Left renal cortex interstitium (tissue), 4 donors: Measurements from ENCODE around the gene IL4R. TPM values are rescaled to one million over a fixed set of nuclear protein-coding genes. Genes with fewer than 3 reads are reported as not detected.

Experiments
- DNase-seq, 4 donors: peaks; one replicate each; pipeline ENCODE4 v3.0.0-alpha.2; 2013; ENCODE audit warnings: low read depth in 4 of 4, low spot score in 2 of 4, missing footprints in 1 of 4
- polyA plus RNA-seq, 4 donors: library from polyadenylated mRNA; unstranded; fragments of 120-200 nt; gene quantifications; one replicate each; pipeline ENCODE4 v1.2.1, GENCODE V29; 2013; ENCODE audit not compliant: insufficient read length in 4 of 4

IL4R gene
- polyA plus RNA-seq, 4 donors = 14.2 to 22.9 (median 19.1) TPM

DNA sequence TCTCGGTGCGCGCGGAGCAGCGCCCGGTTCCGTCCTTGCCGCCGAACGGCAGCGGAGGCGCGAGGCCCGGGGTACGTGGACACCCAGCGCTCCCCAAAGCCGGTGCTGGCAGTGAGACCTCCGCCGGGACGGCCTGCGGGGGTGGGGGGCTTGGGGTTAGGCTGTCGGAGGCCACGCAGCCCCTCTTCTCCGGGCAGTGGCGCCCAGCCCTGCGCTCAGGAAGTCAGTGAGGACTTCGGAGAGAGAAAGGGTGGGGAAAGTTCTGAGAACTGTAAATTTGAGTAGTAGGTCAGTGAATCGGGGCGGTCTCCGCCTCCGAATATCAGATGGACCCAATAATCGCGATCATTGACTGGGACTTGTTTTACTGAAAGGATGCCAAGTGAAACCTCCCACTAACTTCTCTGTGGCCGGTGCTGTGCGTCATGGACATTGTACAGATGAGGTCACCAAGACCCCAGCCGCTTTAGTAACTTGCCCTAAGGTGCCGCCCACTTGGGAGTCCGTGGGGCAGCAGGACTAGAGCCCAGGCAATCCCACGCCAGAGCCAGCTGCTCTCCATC lies 468 bp downstream of the IL4R start:
- DNase-seq = peak in 2 of 4 donors; percentile 23 to 24

DNA sequence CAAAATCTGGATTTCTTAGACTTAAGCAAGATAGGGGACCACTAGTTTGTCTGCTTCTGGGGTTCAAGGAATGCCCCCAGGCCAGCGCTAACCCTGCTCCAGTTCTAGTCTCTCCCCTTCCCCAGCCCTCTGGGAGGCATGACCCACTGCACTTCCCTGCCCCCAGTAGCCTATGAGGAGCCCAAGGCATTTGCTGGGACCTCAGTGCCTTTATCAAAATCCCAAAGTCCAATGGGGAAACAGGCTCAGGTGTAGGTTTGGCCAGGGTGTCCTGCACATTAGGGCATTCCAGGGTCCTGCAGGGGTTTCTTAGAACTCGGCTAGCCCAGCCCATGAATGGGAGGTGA lies 1.2 kb downstream of the IL4R start:
- no peak for DNase-seq

DNA sequence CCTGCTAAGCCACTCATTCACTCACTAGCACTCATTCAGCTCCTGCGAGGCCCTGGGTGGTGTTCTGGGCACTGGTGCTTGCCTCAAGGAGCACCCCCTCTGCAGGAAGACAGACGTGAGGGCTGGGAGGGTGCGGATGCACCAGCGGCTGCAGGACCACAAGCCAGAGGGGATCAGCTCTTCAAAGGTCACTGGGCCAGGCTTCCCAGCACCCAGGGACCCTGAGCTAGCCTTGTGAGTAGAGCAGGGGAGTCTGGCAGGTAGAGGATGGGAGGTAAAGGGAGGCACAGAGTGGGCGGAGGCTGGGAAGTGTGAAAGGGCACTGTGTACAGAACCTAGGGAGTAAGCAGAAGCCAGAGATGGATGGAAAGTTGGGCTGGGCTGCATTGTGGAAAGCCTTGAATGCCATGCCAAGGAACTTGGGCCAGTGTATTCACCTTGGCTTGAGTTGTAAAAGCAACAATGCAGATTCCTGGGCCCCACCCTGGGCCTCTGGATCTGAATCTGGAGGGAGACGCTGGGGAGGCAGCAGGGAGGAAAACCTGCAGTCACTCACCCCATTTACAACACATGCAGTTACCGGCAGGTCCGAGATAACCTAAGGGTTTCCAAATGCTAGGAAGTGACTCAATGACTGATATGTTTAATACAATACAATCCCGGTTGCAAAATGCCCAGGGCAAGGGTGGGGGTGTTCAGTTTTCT lies 1.7 kb downstream of the IL4R start:
- DNase-seq = no peak

DNA sequence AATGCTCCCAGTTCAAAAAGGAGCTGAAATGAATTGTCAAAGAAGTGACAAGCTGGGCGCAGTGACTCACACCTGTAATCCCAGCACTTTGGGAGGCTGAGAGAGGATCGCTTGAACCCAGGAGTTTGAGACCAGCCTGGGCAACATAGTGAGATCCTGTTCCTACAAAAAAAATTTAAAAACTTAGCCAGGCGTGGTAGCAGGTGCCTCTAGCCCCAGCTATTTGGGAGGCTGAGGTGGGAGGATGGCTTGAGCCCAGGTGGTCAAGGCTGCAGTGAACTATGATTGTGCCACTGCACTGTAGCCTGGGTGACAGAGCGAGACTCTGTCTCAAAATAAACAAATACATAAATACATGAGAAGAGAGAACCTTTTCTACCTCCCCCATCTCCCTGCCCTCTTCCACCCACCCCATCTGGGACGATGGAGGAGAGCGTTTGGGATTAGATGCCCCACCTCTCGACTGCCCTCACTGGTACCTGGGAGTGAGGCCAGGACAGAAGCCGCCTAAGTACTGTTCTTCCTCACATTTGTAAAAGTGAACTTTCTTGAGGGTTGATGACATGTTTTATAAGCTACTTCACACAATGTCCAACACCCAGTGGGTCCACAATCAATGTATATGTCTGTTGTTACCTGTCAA lies 2.4 kb downstream of the IL4R start:
- no peak for DNase-seq

DNA sequence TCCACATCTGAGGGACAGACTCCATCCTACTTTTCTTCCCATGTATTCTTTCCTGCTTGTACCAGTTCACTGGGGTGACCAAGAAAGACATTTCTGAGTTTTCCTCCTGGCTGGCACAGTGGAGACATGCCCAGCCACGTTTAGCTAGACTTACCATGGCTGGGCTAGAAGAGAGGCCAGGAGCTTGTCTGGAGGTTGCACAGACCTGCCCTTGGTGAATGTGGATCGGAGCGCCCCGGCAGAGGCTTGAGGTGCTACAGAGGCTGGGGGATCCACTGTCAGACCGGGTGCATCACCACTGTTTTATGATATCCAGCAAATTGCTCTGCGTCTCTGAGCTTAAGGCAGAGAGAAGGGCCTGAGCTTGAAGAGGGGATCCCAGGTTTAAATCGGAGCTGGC lies 3.5 kb downstream of the IL4R start:
- no peak for DNase-seq

DNA sequence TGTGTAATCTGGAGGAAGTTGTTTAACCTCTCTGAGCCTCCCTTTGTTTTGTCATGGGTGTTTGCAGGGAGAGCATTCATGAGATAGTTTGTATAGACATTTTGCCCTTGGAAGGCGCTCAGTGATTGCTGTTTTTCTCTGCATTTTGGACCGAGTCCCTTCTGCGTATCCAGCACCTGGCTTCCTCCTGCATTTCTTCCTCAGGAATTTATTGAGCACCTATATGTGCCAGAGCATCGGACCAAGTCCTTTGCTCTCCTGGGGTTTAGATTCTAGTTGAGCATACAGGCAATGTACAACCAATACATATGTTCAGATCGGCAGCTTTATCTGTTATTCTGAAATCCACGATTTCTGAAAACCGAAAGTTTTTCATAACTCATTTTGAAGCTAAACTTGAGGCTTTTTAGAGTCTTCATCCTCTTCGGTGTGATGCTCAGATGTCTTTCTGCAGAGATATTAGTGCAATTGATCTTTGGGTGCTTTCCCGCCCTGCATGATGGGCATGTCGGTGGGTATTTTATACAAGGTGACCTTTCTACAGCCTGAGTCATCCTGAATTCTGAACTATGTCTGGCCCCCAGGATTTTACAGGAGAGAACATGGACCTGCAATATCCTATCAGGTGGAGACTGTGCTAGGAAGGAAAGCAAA lies 4.1 kb downstream of the IL4R start:
- DNase-seq = no peak

DNA sequence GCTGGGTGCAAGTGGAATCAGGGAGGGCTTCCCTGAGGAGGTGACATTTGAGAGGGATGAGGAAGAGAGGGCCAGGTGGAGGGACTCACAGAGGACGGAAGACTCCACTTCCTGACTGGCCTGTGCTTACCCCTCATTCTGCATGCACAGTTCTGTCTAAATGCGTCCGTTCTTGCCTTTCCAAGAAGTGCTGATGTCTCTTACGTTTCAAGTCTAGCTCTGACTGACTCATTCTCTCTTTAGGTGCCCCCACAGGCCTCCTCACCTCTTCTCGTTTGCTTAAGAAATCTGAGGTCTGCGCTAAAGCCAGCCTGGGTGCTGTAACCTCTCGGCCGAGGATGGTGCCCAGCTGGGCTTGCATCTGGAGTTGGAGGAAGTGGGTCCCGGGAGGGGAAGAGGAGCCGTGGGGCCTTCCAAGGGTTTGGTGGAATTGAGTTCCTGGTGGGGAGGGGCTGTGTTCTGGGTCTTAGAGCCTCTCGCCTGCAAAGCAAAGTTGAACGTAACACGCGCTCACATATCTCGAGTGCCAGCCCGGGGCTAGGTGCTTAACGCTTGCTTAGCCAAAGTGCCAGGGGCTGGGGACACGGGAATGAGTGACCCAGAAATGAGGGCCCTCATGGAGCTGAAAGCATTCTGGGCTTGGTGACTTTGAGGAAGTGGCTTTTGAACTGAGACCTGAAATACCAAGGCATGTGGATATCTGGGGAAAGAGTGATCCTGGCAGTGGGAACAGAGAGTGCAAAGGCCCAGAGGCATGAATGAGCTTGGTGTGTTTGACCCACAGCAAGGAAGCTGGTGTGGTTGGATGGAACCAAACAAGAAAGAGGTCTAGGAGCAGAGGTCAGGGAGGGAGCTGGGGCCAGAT lies 4.8 kb downstream of the IL4R start:
- DNase-seq = no peak

DNA sequence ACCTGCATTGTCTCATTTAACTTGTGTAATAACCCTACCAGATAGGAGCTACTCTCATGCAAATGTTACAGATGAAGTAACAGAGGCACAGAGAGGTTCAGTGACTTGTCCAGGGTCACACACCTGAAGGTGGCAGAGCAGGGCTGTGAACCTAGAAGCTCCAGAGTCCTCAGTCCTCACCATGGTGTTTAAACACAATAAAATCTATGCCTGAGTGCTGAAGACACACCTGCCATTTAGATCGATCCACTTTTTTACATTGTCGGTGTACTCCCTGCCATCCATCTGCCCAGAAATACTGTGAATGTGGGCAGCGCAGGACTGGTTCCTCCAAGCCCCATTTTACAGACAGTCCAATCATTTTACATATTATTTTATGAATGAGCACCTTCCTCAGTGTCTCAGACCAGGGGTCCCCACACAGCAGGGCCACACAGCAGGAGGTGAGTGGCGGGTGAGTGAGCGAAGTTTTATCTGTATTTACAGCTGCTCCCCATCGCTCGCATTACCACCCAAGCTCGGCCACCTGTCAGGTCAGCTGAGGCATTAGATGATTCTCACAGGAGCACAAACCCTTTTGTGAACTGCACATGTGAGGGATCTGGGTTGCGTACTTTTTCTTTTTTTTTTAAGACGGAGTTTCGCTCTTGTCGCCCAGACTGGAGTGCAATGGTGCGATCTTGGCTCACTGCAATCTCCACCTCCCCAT lies 5.6 kb downstream of the IL4R start:
- DNase-seq = no peak

DNA sequence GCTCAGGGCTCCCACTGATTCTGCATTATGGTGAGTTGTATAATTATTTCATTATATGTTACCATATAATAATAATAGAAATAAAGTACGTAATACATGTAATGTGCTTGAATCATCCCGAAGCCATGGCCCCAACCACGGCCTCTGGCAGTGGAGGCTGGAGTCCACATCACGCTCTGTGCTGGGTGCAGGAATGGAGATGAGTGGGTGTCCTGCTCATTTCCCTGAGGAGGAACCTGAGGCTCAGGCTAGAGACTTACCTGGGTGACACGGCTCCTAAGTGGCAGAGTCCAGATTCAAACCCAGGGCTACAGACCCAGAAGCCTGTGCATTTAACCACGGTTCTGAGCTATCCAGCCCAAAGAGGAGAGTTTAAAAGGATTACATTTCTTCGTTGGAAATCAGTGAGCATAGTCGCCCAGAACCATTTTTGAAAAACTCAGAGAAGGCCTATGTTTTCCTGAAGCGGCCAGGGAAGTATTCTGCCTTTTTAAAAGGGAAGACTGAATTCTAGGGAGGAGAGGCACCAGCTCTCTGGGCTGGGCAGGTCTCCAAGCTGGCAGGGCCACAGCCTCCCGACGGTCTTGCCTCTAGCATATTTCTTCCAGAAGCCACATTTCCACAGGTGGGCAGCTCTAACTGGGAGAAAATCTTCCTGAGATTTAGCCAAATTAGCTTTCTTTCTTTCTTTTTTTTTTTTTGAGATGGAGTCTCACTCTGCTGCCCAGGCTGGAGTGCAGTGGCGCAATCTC lies 6.7 kb downstream of the IL4R start:
- no peak for DNase-seq

DNA sequence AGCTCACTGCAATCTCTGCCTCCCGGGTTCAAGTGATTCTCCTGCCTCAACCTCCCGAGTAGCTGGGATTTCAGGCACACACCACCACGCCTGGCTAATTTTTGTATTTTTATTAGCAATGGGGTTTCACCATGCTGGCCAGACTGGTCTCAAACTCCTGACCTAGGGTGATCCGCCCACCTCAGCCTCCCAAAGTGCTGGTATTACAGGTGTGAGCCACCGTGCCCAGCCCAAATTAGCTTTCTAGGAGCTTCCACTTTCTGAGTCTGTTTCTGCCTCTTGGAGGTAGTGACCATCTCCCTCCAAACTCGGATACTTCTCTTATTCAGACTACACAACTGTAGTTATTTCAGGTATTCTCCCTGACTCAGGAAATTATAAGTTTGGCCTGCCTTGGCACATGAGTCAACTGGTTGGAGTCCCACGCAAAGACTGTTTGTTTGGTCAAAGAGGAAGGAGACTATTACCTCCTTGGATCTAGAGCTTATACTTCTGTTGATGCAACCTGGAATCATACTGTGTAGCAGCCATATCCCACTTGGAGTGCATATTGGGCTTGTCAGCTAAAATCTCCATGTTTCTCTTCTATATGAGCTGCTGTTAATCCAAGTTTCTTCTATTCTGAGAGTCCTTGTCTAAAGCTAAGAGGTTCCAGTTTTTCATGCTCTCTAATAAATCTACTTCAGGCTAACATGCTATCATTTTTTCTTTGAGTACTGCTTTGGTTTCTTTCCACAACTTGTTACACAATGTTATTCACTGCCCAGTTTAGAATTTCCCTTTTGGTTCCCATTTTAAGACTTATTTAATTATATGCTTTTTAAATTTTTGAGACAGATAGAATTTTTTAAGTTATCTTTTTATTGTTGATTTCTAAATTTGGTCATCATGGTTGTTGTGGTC lies 7.5 kb downstream of the IL4R start:
- DNase-seq = no peak

DNA sequence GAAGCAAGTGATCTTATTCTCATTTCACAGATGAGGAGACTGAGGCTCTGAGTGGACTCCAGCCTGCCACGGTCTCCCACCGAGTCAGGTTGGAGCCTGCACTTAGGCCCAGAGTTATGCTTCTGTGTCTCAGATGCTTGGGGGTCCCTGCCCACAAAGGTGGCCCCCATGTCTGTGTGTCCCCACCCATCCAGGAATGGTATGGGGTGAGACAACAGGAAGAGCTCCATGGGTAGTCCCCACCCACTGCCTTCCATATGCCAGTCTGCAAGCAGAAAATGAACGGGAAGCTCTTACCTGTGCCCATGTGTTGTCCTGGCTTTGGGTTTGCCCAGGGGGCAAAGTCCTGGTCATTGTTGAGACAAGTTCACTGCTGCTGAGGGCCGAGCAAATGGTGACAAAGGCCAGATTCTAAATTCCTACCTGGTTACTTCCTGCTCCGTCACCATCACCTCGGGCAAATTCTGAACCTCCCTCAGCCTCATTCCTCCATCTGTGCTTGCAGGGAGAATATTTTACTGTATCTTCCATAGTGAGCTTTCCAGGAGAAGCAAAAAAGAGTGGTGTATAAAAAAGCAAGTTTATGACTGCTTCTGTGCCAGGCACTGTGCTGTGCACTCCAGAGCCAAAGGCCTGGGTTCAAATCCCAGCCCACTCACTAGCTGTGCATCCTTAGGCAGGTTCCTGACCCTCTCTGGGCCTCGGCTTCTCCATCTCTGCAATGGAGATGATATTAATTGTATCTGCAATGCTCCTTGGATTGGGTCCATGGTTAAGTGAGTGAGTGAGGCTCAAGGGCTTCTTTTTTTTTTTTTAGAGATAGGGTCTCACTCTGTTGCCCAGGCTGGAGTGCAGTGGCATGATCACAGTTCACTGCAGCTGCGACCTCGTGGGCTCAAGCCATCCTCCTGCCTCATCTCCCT lies 9.3 kb downstream of the IL4R start:
- DNase-seq = no peak

DNA sequence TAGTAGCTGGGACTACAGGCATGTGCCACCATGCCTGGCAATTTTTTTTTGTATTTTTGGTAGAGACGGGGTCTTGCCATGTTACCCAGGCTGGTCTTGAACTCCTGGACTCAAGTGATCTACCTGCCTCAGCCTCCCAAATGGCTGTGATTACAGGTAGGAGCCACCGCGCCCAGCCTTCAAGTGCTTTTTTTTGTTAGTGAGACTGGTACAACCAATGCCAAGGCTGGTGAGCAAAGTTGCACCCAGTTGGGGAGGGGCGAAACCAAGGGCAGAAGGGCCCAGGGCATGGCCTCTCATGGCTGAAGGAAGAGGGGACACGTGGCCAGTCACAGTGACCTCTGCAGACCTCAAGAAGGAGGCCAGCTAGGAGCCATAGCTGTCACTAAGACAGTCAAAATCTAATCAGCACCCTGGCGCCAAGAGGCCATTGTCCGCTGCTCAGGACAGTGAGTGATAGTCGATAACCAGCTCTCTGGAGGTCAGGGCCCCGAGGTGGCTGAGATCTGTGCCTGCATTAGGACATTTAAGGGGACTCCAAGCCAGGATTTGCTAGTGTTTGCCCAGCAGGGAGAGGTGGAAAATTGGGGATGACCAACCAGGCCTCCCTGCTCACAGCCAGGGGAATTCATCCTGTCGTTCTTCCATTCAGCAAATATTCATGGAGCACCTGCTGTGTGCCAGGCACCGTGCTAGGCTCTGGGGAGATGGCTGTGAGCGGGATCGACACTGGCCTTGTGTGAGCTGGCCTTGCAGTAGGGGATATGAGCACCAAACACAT lies 10.2 kb downstream of the IL4R start:
- no peak for DNase-seq

DNA sequence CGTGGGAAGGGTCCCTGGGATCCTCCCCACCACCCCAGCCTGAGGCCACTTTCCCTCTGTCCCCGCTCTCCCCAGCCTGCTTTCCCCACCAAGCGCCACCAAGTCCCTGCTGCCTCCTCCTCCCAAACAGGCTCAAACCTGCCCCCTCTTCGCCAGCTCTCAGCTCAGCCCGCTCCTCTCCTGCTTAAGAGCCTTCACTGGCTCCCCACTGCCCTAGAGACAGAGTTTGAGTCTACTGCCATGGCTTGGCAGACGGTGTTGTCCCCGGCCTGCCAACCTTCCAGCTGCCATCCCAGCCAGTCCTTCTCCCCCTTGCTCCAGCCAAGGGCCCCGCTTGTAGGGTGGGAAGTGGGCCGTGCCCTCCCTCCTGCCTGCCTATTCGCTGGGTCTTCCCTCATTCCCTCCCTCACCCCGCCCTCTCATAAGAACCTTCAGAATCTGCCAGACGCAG lies 11.1 kb downstream of the IL4R start:
- no peak for DNase-seq

DNA sequence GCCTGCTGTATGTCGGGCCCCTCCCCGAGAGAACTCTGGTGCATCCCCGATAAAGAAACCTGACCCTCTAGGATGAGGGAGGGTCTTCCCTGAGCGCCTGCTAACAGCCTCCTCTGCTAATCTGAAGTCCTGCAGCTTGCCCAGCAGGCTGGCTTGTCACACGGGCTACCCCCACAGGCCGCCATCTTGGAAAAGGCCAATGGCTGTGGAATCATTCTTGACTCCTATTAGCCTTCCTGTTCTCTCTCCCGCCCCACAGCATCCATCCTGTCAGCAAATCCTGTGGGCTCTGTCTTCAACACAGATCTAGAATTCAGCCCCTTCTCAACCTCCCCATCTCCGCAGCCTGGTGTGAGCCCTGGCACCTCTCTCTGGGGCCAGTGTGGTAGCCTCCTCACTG lies 12.0 kb downstream of the IL4R start:
- no peak for DNase-seq

DNA sequence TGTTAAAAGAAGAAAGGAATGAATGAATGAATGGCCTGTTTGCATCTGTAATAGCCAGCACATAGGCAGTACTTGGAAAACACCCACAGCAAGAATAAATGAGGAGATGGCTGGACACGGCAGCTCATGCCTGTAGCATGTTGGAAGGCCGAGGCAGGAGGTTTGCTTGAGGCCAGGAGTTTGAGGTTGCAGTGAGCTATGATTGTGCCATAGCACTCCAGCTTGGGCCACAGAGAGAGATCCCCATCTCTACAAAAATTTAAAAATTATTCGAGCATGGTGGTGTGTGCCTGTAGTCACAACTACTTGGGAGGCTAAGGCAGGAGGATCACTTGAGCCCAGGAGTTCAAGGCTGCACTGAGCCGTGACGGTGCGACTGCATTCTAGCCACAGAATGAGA lies 12.5 kb downstream of the IL4R start:
- no peak for DNase-seq

DNA sequence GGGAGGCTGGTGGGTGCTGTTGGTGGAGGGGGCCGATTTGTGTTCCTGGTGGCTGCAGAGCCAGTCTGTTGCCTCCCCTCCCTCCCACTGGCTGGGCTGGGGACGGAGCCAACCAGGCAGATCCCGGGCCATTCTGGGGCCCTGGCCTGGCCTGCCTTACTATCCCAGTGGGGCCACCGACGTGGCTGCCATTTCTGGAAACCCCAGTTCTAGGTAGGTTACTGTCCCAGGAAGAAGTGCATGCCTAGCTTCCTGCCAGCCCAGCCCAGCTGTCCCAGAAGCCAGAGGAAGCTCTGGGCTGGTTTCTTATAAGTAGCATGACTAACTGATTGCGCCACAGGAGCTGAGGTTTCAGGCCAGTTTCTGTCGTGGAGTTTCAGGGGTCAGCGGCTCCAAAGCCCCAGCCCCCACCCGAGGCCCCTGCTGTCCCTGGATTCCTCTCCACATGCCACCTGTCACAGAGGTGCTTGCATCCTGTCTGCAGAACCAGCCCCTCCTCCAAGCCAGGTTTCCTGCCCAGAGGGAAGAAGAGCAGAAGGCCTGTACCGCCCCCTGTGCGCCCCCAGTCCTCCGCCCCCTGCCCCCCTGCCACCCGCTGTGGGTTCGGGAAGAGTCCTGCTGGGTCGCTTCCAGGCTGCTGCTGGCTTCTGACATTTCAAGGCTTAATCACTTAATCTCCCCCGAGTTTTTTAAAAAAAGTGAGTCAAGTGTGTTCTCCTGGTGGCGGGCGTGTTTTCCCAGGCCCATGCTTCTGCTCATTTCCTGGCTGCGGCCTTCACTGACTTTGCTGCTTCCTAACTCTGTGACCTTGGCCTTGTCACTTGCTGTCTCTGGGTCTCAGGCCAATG lies 13.2 kb downstream of the IL4R start:
- DNase-seq = no peak
